LNCAP (cell line): Measurements from ENCODE around the gene POLR1F.

Experiments used
- TF ChIP-seq, protein P1 (sequence below): fragments of 450-650 bp; IDR thresholded peaks from 2 replicates; pipeline ENCODE4 v1.5.1; 2017; ENCODE audit warnings: mild to moderate bottlenecking

The POLR1F gene

DNA sequence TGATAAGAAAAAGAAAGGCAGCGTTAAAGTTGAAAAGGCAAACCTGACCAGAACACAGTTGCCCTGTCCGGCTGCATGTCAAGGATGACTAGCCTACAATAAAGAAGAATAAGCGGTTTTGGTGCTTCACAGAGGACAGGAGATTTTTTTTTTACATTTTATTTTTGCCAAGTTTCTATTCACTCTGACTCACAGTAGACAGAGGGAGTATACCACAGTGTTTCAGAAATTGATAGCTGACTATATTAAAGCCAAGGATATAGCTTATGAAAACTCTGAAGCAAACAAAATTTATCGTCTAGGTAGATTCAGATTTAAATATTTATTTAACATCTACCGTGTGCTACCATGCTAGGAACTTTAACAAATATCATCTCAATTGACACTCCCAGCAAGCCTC lies 16.9 kb upstream of the POLR1F start:
- TF ChIP-seq, protein P1, sequence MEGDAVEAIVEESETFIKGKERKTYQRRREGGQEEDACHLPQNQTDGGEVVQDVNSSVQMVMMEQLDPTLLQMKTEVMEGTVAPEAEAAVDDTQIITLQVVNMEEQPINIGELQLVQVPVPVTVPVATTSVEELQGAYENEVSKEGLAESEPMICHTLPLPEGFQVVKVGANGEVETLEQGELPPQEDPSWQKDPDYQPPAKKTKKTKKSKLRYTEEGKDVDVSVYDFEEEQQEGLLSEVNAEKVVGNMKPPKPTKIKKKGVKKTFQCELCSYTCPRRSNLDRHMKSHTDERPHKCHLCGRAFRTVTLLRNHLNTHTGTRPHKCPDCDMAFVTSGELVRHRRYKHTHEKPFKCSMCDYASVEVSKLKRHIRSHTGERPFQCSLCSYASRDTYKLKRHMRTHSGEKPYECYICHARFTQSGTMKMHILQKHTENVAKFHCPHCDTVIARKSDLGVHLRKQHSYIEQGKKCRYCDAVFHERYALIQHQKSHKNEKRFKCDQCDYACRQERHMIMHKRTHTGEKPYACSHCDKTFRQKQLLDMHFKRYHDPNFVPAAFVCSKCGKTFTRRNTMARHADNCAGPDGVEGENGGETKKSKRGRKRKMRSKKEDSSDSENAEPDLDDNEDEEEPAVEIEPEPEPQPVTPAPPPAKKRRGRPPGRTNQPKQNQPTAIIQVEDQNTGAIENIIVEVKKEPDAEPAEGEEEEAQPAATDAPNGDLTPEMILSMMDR = no peak

DNA sequence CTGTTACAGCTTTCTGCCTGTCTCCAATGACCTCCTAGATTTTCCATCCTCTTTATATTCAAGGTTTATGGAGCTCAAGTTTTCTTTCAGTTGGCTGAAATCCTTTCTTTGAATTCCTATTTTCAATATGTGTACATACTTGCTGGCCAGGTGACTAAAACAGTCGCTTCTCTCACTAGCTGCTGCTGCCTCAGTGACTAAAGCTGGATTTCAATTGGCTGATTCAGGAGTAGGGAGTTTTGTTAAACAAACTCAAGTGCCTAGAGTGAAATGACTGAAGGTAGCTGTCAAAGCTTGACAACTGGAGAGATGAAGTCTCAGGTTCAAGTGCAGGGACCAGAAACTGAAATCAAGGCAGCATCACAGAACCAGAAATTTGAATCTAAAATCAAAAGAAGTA lies 6.7 kb upstream of the POLR1F start:
- TF ChIP-seq, protein P1 = no peak

DNA sequence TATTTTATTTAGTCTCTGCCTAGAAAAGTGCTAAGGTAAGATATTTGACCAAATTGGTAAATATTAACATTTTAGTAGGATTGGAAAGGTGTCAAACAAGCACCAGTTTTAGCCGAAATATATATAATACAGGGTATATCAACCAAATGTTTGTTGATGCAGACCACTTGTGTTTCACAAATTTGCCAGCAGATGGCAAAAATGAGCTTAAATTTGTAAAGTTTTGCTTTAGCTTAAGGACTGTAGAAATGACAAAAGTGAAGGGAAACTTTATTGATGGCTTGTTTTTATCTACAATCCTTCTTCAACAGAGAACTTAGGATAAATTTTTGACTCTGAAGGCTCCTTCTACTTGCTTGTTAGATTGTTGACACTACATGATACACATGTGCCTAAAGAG lies 4.8 kb upstream of the POLR1F start:
- TF ChIP-seq, protein P1 = peak; percentile 60

DNA sequence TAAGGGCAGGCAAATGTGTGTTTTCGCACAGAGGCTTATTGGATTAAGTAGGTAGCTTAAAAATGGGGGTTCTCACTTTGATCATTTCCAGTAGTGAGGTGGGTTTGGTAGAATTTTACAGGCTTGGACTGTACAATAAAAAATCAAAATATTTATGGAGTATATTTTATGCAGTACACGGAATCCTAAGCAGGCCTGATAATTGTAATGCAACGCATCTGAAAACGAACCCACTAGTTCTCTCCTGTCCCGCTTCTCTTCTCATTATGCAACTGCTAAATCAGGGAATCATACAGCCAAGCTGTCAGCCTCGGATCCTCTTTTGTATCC lies 377 bp upstream of the POLR1F start:
- TF ChIP-seq, protein P1 = no peak

DNA sequence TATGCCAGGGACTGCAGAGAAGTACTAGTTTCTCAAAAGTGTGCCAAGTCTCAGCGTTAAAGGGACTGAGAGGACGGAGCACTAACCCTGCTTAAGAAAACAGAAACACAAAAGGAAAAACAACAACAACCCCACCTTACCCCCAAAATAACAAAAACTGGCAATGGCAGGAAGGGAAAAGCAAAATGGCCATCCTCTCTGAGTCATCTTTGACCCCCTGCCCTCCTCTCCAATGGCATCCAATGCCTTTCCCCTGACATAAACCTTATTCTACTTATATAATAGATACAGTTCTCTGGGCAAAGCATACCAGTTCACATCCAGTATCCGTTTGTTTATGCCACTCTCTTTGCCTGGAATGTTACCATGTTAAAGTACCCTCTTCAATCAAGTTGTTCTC lies 1.6 kb downstream of the POLR1F start:
- TF ChIP-seq, protein P1 = no peak

DNA sequence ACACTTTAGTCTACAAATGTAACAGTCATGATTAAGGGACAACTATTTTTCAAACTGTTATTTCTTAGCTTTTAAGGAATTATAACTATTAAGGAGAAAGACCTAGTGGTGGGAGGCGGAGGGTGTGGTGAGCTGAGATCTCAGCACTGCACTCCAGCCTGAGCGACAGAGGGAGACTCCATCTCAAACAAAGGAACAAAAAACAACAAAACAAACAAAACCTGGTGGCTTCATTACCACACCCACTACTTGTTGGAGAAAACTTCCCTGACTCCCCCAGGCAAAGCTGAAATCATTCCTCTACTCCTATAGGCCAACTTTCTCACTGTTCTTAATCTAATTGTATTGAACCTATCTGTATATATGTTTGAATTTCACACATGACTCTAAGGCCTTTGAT lies 3.2 kb downstream of the POLR1F start:
- TF ChIP-seq, protein P1 = no peak

DNA sequence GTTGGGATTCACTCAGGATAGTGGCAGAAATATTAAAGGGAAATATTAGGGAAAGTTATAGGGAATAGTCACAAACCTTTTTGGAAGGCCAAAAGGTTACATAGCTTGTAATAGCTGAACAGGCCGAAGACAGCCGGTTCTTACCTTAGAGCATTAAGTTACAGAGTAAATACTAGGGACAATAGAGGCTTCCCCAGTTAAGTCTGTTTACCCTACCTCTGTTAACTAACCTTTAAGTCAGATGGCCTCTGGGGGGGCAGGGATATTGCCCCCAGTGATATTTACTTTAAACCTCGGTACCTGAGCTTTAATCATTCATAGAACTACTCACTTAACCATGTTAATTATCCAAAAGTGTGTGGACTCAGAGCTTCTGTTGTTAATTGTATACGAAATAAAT lies 7.4 kb downstream of the POLR1F start:
- TF ChIP-seq, protein P1 = no peak

DNA sequence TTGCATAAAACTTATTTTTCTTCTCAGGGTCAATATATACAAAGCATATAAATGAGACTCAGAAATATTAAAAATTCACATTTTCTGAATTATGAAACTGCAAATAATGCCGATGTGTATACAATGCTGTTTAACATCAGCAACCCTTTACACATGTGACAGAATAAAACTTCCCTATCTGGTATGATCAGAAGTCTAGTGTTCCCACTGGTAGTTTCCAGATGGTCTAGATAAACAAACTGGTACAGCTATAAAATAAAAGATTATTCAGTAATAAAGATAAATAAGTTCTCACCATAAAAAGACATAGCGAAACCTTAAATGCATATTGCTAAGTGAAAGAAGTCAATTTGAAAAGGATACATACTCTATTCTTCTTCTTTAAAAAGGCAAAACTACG lies 7.9 kb downstream of the POLR1F start:
- TF ChIP-seq, protein P1 = no peak
